Mesodermal cell (in vitro differentiated cells): ENCODE results near the gene GBX1. TPM values are rescaled to one million over a fixed set of nuclear protein-coding genes. Genes with fewer than 3 reads are reported as not detected.

Experiments used
- H3K27ac ChIP-seq: 2 replicates; pipeline ENCODE4 v1.7.0; 2013; ENCODE audit warnings: mild to moderate bottlenecking, low read depth, low read length, moderate library complexity; ENCODE audit not compliant: severe bottlenecking
- H3K36me3 ChIP-seq: 2 replicates; pipeline ENCODE4 v1.7.1; 2013; ENCODE audit warnings: mild to moderate bottlenecking, low read length, moderate library complexity; ENCODE audit not compliant: control insufficient read depth, insufficient read depth
- H3K4me1 ChIP-seq: one replicate; pipeline ENCODE4 v1.7.1; 2013; ENCODE audit warnings: mild to moderate bottlenecking, low read length; ENCODE audit not compliant: insufficient read depth, control insufficient read depth, poor library complexity, severe bottlenecking
- H3K4me3 ChIP-seq: 2 replicates; pipeline ENCODE4 v1.7.0; 2013; ENCODE audit warnings: low read length, control low read depth, mild to moderate bottlenecking; ENCODE audit not compliant: insufficient read depth, poor library complexity, severe bottlenecking; ENCODE audit errors: extremely low read depth
- H3K9me3 ChIP-seq: 2 replicates; pipeline ENCODE4 v1.7.1; 2013; ENCODE audit warnings: mild to moderate bottlenecking, low read length, moderate library complexity; ENCODE audit not compliant: control insufficient read depth
- WGBS, 2 experiments: methylation state at CpG; one replicate each; pipeline ENCODE4 v1.1.5; 2013; ENCODE audit warnings: missing lambda C conversion rate in 2 of 2; ENCODE audit not compliant: insufficient coverage in 2 of 2; 5-methylcytosine and 5-hydroxymethylcytosine counted together
- polyA plus RNA-seq, 2 experiments: library from polyadenylated mRNA; stranded (reverse); fragments of 50-300 nt; gene quantifications; one replicate each; pipeline ENCODE4 v1.2.3, GENCODE V29; 2013

The GBX1 gene
- polyA plus RNA-seq (2013, experiment 1 of 2), result 0.66 TPM
- polyA plus RNA-seq (2013, experiment 2 of 2), result not detected

GRCh38 chr7:151167197-151167961, at the start of gene GBX1:
GBX1 (minus strand) TSS chr7:151167694; CDS start chr7:151167548, 146 bp downstream.
- Histone ChIP-seq H3K9me3 (no peaks in the 10 kb centered on the region), H3K36me3 (no peaks in the 10 kb centered on the region), H3K27ac (no peak within 1 kb of the TSS), H3K4me3 (peak within 1 kb of the TSS; percentile 44), H3K4me1 (no peaks in the 10 kb centered on the region)
- 0 to 1% methylated on average over 52 to 55 of the region's 101 CpGs for WGBS, 2 experiments

- WGBS, 2 experiments, result 98 to 100% methylated on average over 4 of the region's 5 CpGs
- no peaks in the 10 kb centered on the region for H3K9me3 ChIP-seq
- no peaks in the 10 kb centered on the region for H3K4me1 ChIP-seq
- no peak overlapping the region for H3K4me3 ChIP-seq
- no peak overlapping the region for H3K27ac ChIP-seq
- peaks cover 78% of the 10 kb centered on the region for H3K36me3 ChIP-seq
Measured at GRCh38 chr7:151215396-151215795, 47.9 kb upstream of the GBX1 start.

- no peaks in the 10 kb centered on the region for H3K4me1 ChIP-seq
- H3K9me3 ChIP-seq, result no peaks in the 10 kb centered on the region
- H3K36me3 ChIP-seq, result peaks cover 63% of the 10 kb centered on the region
- H3K4me3 ChIP-seq, result no peak overlapping the region
- WGBS, 2 experiments, result 89 to 100% methylated on average over 3 of the region's 3 CpGs
- no peak overlapping the region for H3K27ac ChIP-seq
Measured at GRCh38 chr7:151213826-151214225, 46.3 kb upstream of the GBX1 start.

GRCh38 chr7:151212626-151213025, 45.1 kb upstream of the GBX1 start:
- 80 to 90% methylated on average over 5 of the region's 5 CpGs for WGBS, 2 experiments
- no peak overlapping the region for H3K27ac ChIP-seq
- H3K4me1 ChIP-seq, result no peaks in the 10 kb centered on the region
- peaks cover 51% of the 10 kb centered on the region for H3K36me3 ChIP-seq
- H3K9me3 ChIP-seq, result no peaks in the 10 kb centered on the region
- no peak overlapping the region for H3K4me3 ChIP-seq

- Histone ChIP-seq H3K4me3 (no peak overlapping the region), H3K27ac (no peak overlapping the region), H3K9me3 (no peaks in the 10 kb centered on the region), H3K4me1 (no peaks in the 10 kb centered on the region), H3K36me3 (peaks cover 38% of the 10 kb centered on the region)
- WGBS, 2 experiments, result 83 to 100% methylated on average over 1 of the region's 3 CpGs
Measured at GRCh38 chr7:151211155-151211772, 43.8 kb upstream of the GBX1 start.

GRCh38 chr7:151210087-151210854, 42.8 kb upstream of the GBX1 start, which contains the start of gene H2BK1:
H2BK1 (minus strand) TSS chr7:151210488; CDS start chr7:151210318, 170 bp downstream.
- 80 to 100% methylated on average over 8 to 9 of the region's 17 CpGs for WGBS, 2 experiments
- Histone ChIP-seq H3K4me1 (no peaks in the 10 kb centered on the region), H3K9me3 (no peaks in the 10 kb centered on the region), H3K4me3 (no peak within 1 kb of the TSS), H3K27ac (no peak within 1 kb of the TSS), H3K36me3 (peaks cover 28% of the 10 kb centered on the region)

- 91 to 94% methylated on average over 6 of the region's 6 CpGs for WGBS, 2 experiments
Measured at GRCh38 chr7:151209588-151209987, 42.1 kb upstream of the GBX1 start.

GRCh38 chr7:151208253-151208862, 40.9 kb upstream of the GBX1 start:
- no peak overlapping the region for H3K27ac ChIP-seq
- 80 to 87% methylated on average over 6 to 7 of the region's 9 CpGs for WGBS, 2 experiments
- H3K4me3 ChIP-seq, result no peak overlapping the region
- peaks cover 10% of the 10 kb centered on the region for H3K36me3 ChIP-seq
- no peaks in the 10 kb centered on the region for H3K9me3 ChIP-seq
- no peaks in the 10 kb centered on the region for H3K4me1 ChIP-seq

More at GRCh38 chr7:151209588-151209987, 42.1 kb upstream of the GBX1 start:
- Histone ChIP-seq H3K27ac (no peak overlapping the region), H3K36me3 (peaks cover 21% of the 10 kb centered on the region), H3K4me3 (no peak overlapping the region), H3K4me1 (no peaks in the 10 kb centered on the region), H3K9me3 (no peaks in the 10 kb centered on the region)

GRCh38 chr7:151207804-151208203, 40.3 kb upstream of the GBX1 start:
- no peak overlapping the region for H3K4me3 ChIP-seq
- no peak overlapping the region for H3K27ac ChIP-seq
- no peaks in the 10 kb centered on the region for H3K9me3 ChIP-seq
- no peaks in the 10 kb centered on the region for H3K4me1 ChIP-seq
- 88 to 89% methylated on average over 12 of the region's 12 CpGs for WGBS, 2 experiments
- H3K36me3 ChIP-seq, result peaks cover 8% of the 10 kb centered on the region

GRCh38 chr7:151207315-151207714, 39.8 kb upstream of the GBX1 start:
- Histone ChIP-seq H3K4me1 (no peaks in the 10 kb centered on the region), H3K27ac (no peak overlapping the region), H3K4me3 (no peak overlapping the region), H3K36me3 (peaks cover 4% of the 10 kb centered on the region), H3K9me3 (no peaks in the 10 kb centered on the region)
- 82 to 89% methylated on average over 7 of the region's 9 CpGs for WGBS, 2 experiments
